Adrenal gland (tissue), 5 donors: ENCODE data around the gene KCNAB2.

ENCODE experiments used
- CTCF ChIP-seq, 6 experiments: fragments of 450-650 bp in 4 of 6; fragments of 200-600 bp in 2 of 6; sonication (generic) in 1 of 6; IDR thresholded peaks; 1 replicate in 5 of 6; 2 replicates in 1 of 6; pipeline versions ENCODE4 v1.5.1 to v1.8.0; 2016 to 2021; ENCODE audit warnings: antibody characterized with exemption in 6 of 6, mild to moderate bottlenecking in 2 of 6, moderate library complexity in 1 of 6
- POLR2A ChIP-seq, 2 donors: fragments of 450-650 bp; IDR thresholded peaks; one replicate each; pipeline ENCODE4 v1.6.1; 2017; ENCODE audit warnings: antibody characterized with exemption in 2 of 2, mild to moderate bottlenecking in 2 of 2, moderate library complexity in 1 of 2
- donor health status: DM: no; HTN: no; CAD: no.

GRCh38 chr1:6143395-6143794 lies 97.7 kb downstream of the KCNAB2 start:
- no peak for TF ChIP-seq CTCF (IDR thresholded peaks at IDR 0.05)
- no peak for TF ChIP-seq POLR2A (IDR thresholded peaks at IDR 0.05)
